Head of caudate nucleus (tissue), 42 donors: Measurements from ENCODE around the gene GALNT15.

Experiments
- DNase-seq, 42 donors: peaks; one replicate each; pipeline versions ENCODE4 v3.0.0 to v3.0.0-alpha.2; 2020 to 2021; ENCODE audit warnings: mixed read lengths in 7 of 42
- intact Hi-C: fragments of 100-400 bp; cut with DNase I; formaldehyde crosslinking; loops from one replicate; pipeline ENCODE4 v1.15.0; 2022

The GALNT15 gene, protein sequence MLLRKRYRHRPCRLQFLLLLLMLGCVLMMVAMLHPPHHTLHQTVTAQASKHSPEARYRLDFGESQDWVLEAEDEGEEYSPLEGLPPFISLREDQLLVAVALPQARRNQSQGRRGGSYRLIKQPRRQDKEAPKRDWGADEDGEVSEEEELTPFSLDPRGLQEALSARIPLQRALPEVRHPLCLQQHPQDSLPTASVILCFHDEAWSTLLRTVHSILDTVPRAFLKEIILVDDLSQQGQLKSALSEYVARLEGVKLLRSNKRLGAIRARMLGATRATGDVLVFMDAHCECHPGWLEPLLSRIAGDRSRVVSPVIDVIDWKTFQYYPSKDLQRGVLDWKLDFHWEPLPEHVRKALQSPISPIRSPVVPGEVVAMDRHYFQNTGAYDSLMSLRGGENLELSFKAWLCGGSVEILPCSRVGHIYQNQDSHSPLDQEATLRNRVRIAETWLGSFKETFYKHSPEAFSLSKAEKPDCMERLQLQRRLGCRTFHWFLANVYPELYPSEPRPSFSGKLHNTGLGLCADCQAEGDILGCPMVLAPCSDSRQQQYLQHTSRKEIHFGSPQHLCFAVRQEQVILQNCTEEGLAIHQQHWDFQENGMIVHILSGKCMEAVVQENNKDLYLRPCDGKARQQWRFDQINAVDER

DNA sequence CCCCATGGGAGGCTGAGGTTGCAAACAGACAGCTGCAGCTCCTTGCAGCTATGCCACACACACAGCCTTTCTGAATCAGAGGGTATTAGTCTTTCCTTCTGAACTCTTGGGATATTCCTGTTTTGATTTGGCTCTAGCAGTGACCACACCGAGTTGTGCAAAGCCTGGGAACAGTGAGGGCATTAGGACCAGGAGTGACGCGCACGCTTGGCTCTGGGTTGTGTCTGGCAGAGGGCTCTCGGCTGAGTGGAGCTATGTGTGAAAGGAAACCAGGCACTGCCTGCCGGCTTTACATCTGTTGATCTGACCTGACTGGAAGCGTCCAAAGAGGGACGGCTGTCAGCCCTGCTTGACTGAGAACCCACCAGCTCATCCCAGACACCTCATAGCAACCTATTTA, at the start of gene GALNT15:
Gene GALNT15 (plus strand): TSS at position 292 of the 400 bp plus-strand sequence. CDS start 472 bp downstream, outside the sequence.
- intact Hi-C loops, result no loop called here
- DNase-seq, result peak; percentile 73 to 96 (median 89)

DNA sequence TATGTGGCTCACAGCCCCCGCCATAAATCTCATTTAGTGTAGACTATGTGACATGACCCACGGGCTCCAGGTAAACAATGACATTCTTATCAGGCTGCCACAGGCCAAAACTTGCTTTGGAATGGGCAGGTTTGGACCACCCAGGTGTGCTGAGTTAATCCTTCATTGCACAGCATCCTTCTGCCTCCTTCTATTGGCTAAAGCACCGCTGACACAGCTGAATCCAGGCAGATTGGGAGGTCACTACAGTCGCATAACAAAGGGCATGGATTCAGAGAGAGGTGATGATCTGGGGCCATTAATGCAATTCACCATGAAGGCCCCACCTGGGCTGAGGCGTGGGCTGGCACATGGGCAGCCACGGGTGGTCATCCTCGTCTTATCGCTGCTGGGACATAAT, 47.8 kb upstream of the GALNT15 start:
- intact Hi-C loops, result no loop called here
- no peak for DNase-seq

DNA sequence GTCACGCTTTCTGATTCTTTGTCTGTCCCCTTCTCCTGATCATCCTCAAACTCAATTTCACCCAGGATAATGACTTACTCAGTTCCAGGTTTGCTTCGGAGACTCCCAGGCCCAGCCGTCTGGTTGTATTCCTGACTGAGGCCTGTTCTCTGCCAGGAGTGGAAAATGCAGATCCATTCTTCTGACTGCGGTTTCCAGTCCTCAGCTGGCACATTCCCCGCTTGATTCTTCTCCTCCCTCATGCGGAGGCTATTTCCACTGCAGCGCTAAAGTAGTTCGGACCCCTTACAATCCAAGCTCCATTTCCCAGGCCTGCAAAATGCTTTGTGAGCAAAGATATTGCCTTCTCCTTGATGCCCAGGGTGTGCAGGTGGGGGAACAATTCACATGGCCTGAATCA, 47.2 kb upstream of the GALNT15 start:
- no peak for DNase-seq
- intact Hi-C loops, result no loop called here

DNA sequence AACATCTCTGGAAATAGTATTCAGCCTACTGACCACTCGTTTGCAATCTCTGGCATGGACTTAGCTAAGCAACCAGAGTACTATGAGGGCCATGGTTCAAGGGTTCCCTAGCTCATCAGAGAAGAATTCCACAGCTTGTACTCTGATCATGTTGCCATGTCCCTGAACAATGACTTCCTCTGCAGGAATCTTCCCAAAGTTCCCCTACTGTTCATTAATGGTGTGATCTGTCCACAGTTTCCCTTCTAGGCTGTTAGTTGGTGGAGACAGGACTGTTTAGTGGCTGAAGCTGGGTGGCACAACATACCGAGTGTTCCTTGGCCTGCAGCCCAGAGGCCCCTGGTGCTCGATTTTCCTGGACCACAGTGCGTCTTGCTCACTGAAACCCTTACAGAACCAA, 44.4 kb upstream of the GALNT15 start:
- DNase-seq, result peak in 14 of 42 donors; percentile 15 to 50 (median 26)

DNA sequence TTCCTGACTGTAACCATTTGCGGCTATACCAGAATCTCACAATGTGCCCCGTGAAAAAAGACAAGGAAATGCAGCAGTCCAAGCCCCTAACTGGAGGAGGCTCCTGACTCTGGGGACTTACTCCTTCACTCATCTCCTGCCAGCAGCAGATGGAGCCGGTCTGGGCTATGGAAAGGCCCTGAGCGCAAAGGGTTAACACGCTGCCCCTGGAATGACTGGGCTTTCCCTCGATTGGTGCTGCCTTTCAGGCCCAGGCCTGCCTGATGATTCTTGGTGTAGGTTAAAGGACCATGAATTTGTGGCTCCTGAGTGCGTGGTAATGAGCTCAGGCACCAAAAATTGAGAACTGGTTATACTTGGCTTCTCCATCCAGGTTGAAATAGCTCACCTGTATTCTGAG, 42.3 kb upstream of the GALNT15 start:
- intact Hi-C loops, result no loop called here
- no peak for DNase-seq

More for the DNA sequence above, 44.4 kb upstream of the GALNT15 start:
- intact Hi-C loops, result no loop called here

DNA sequence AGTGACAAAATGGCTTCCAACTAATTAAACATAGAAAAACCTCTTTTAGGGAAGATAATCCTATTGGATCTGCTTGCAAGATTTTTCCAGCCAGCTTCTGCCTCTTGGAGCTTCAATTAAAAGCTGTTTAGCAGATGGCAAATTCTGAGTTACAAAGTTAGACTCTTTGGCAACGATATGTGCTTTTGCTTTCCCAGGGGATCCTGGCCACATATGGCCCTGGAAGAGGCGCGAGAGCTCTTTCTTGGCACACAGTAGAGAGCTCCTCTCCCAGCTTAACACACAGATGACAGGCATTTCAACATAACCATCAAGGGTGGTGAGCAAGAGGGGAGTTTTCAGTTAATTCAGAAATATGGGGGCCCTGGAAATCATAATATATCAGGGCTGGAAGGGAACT, 41.6 kb upstream of the GALNT15 start:
- DNase-seq, result no peak
- intact Hi-C loops, result no loop called here

DNA sequence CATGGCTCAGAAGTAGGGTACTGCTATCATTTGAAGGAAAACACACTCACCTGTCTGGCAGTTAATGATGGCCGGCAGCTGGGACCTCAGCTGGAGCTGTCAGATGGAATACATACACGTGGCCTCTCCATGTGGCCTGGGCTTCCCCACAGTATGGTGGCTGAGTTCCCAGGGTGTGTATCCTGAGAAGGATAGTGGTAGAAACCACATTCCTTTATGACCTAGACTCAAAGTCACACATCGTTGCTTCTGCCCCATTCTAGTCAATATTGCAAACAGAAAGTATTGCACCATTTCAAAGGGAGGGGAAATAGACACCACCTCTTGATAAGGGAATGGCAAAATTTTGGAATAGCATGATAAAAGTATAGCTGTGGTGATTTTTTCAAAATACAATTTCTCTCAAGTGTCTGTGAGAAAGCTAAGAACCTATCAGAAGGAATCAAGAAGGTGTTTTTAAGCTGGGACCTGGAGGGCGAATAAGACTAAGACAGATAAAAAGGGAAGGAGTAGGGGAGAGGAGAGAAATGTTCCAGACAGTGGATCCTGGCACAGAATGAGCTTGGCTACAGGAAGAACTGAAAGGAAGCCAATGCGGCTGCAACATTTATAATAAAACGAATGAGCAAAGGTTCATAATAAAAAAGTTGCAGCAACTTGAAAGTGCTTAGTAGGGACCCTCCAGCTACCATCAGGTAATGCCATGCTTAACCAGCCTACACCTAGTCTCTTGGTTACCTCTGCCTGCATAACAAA, 40.1 kb upstream of the GALNT15 start:
- no peak for DNase-seq
- intact Hi-C loops, result no loop called here

DNA sequence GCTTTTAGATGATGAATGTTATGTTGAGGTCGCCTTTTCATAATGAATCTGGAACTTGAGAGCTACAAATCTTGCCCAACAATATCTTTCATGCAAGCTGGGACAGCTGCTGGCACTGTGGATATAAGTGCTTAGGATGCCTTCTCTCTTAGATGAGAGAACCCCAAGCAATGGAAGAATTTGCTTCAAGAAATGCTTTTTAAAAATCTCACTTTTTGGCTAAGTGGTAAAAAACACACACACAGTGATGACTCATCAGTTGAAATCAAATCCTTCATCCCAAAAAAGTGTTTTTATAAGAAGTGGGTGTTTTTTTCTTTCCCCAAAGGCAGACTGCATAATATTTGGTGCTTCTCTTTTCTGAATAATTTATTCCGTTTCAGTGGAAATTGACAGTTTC, 38.4 kb upstream of the GALNT15 start:
- no peak for DNase-seq
- intact Hi-C loops, result no loop called here

DNA sequence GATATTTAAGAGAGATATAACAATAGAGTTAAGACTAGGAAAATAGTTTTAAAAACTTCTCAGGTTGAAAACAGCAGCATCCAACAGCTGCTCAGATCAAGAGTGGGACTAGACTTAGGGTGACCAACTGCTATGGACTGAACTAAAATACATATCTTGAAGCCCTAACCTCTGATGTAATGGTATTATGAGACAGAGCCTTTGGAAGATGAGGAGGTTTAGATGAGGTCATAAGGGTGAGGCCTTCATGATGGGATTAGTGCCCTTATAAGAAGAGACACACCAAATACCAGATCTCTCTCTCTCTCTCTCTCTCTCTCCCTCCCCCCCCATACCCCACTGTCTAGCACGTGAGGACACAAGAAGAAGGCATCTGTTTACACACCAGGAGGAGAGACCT, 37.4 kb upstream of the GALNT15 start:
- intact Hi-C loops, result no loop called here
- no peak for DNase-seq

DNA sequence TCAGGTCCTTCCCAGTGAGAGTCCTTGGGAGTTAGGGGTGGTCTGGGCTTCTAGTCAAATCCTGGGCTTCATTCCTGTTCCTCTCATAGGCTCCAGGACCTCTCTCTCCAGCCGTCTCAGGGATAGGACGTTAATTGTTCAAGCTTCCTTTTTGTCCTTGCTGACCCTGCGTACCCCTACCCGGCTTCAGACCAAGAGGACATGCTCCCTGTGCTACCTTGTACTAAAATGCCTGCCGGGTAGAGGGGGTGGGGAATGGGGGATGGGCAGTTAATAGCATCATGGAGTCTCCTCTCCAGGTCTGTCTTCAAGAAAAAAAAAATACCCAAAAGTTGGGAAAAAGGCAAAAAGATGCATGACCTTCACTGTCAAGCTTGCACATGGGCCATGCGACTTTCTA, 36.5 kb upstream of the GALNT15 start:
- intact Hi-C loops, result no loop called here
- no peak for DNase-seq

DNA sequence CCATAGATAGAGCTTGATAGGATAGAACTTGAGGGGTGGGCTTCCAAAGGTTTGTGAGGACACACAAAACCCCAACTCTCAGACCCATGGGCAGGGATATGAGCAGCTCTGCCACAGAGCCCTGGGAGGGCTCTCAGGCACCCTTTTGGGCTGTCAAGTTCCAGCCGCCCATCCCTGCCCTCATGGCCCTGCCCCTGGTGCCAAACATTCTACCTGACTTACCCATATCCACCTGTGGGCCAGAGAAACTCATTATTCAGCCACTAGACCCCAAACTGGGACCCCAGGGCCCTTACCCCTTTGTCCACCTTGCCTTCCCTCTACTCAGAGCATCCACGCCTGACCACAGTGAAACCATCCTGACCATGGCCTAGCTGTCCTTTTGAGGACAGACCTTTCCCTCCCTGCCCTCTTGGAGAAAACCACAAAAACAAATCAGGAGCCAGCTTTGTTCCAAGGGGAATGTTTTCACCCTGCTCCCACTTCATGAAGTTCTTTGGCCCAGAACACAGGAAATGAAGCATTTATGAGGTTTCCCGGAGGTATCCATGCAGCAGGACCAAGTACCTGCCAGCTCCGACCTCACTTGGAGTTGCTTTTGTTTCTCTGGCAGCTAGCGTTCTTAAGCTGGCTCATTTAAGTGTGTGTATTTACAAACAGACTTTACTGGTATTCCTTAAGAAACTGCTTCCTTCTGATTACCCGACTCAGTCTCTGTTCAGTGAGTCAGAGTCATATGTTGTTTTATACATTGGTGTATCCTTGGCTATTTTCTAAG, 34.2 kb upstream of the GALNT15 start:
- peak in 9 of 42 donors; percentile 13 to 45 (median 22) for DNase-seq

DNA sequence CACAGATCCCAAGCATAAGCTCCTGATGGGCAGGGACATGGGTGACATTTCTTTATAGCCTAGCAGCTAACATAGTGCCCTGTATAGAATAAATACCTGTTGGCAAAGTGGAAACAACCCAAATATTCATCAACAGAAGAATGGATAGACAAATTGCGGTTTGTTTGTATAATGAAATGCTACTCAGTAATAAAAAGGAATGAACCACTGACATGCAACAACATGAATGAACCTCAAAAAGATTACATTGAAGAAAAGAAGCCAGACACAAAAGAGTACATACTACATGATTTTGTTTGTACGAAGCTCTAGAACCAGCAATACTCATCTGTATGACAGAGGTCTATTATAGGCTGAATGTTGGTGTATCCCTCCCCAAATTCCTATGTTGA, 33.6 kb upstream of the GALNT15 start:
- intact Hi-C loops, result no loop called here
- DNase-seq, result no peak

More for the DNA sequence above, 34.2 kb upstream of the GALNT15 start:
- intact Hi-C loops, result no loop called here

DNA sequence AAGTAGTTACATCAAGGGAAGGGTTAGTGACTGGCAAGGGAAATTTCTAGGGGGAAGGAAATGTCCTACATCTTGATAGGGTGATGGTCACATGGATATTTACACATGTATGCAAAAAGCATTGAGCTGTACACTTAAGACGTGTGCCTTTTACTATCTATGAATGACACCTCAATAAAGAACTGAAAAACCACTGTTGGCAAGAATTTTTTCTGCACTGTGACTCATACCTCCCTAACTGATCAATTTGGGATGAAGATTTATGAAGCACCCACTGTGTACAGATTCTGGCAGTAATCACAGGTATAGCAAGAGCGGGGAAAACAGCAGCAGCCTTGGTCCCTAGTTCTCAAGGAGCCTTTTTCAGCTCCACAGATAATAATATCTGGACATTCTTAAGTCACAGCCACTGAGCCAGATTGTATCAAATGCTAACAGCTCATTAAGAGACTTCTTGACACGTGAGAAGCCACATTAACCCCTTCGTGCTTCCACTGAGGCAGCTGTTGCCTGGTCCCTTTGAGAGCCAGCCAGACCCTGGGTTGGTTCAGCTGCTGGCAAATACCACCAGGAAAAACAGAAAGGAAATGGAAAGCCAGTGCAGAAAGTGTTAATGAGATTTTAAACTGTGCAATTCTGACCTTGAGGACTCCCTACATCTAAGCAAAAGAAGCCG, 32.0 kb upstream of the GALNT15 start:
- intact Hi-C loops, result no loop called here

DNA sequence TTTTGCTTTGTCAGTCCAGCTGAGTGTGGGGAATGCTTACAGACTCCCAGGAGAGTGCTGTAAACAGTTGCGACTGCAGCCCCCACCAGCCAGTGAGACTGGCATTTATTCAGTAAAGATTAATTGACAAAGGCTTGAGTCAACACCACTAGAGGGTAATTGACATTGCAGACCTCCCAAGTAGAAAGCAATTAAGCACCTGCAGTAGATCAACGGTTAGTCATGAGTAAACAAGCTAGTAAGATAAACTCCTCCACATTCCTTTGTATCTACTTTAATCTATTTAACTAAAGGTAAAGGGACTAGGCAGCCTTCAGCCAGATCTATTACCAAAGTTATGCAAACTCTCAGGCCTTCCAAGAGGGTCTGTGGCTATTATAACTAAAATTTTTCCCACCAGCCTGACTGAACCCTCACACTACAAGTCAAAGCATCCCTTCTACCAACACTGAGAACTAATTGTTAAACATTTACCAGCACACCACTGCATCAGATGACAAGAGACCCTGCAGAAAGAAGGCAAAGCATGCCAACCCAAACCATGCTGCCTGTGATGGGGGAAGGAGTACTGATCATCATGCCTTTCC, 30.5 kb upstream of the GALNT15 start:
- no peak for DNase-seq
- intact Hi-C loops, result no loop called here

More for the DNA sequence above, 32.0 kb upstream of the GALNT15 start:
- no peak for DNase-seq

DNA sequence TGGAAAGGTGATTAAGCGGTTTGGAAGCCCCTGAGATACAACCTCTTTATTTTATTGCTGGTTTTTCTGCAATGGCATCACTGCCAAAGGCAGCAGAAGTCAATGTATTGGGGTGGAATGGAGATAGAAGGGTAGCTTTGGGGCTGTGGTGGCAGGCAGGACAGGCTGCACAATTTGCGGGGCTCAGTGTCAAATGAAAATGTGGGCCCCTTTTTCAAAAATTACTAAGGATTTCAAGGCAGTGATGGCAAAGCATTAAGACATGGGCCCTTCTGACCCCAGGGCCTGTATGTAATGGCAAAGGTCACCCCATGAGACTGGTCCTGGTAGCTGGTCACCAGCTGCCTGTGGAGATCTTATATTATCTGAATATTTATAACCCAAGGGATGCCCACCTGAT, 29.3 kb upstream of the GALNT15 start:
- intact Hi-C loops, result no loop called here
- no peak for DNase-seq

DNA sequence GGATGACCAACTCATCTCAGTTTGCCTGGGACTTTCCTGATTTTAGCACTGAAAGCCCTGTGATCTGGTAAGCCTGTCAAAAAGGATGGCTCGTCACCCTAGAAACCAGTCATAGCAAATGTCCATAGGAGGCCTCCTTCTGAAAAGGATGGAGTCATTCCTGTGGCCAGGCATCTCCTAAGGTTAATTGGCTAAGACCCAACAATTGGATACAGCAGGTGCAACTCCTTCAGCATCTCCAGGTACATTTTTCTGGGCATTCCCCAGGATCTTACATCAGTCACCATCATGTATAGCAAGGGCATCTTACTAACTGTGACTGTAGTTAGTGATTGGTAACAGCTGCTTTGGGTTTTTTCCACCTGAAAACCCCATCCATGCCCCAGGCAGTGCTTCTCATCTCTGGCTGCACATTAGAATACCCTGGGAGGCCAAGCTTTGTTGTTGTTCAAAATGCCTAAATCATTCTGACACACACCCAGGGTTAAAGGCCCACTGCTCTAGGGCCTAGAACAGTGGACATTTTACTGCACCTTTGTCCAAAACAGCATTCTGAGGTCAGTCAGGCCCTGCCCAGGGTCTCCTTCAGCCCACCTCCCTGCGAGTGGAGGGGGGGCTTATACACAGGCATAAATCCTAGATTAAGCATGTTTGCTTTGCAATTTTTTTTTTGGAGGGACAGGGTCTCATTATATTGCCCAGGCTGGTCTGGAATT, 28.3 kb upstream of the GALNT15 start:
- DNase-seq, result no peak
- intact Hi-C loops, result no loop called here

DNA sequence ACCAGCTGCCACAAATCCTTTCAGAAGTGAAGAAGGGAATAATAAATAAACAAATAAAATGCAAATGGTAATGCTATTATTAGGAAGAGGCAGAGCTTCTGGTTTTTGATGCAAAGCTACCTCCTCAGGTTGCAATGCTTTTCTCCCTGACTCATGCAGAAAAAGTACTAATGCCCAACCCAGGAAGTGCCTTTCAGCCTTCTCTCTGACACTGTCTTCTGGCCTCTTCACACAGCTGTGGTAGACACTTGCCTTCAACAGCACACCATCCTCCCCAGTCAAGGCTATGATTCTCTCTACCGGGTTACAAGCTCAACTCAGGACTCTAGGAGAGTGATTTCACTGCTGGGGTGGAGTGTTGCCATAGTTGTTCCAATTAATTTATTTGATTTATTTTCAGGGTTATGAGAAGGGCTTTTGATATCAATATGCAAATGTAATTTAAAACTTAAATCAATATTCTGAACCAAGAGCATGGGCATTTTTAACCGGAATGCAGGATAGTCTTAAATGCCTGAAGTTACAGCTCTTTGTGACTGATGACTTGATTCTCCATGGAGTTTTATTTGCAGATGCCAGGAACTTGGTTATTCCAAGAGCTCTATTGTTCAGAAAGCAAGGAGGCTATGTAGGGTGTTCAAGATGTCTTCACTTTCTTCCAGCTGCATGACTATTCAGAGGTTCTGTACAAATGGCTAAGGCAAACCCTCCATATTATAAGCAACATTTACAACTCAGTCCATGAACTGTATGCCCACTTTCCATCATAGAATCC, 27.1 kb upstream of the GALNT15 start:
- intact Hi-C loops, result no loop called here
- DNase-seq, result no peak
